ENCODE results near the gene CACNA1C.

The CACNA1C gene

DNA sequence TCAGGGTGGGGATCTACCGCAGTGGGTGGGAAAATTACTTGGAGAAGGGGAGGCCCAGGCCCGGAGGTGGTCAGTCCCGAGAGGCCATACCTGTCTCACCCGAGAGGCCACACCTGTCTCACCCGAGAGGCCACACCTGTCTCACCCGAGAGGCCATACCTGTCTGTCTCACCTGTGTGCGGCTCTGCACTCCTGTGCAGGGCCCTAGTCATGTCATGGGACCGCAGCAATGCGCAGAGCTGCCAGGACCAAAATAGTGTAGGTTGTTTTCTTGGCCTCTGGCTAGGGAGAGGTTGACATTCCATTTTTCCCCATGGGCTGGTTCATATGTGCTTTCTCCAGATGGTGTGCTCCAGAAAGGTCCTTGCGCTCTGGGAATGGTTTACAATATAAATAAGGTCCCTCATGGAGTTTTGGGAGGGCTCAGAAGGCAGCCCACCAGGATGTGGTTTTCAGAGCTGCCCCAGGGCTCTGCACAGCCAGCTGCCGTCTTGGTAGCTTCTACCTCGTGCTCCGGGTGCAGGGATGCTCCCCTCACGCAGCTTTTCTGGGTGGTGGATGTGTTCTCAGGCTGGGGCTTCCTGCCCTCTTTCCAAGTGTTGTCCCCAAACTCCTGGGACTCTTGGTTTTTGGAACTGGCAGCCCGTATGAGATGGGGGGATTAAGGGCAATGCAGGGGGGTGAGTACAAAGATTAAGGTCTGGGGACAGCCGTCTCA, 58.2 kb downstream of the CACNA1C start:
- DNase-seq (ENCODE audit: low read depth): no peak
- TF ChIP-seq MYC (IDR thresholded peaks at IDR 0.05; ENCODE audit: low read depth, low read length): no peak
- no peak for TF ChIP-seq MAX (IDR thresholded peaks at IDR 0.05; ENCODE audit: low read depth, low read length)
- TF ChIP-seq POLR2A (IDR thresholded peaks at IDR 0.05; ENCODE audit: extremely low read depth, insufficient read length): no peak
- TF ChIP-seq, protein P1, sequence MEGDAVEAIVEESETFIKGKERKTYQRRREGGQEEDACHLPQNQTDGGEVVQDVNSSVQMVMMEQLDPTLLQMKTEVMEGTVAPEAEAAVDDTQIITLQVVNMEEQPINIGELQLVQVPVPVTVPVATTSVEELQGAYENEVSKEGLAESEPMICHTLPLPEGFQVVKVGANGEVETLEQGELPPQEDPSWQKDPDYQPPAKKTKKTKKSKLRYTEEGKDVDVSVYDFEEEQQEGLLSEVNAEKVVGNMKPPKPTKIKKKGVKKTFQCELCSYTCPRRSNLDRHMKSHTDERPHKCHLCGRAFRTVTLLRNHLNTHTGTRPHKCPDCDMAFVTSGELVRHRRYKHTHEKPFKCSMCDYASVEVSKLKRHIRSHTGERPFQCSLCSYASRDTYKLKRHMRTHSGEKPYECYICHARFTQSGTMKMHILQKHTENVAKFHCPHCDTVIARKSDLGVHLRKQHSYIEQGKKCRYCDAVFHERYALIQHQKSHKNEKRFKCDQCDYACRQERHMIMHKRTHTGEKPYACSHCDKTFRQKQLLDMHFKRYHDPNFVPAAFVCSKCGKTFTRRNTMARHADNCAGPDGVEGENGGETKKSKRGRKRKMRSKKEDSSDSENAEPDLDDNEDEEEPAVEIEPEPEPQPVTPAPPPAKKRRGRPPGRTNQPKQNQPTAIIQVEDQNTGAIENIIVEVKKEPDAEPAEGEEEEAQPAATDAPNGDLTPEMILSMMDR (IDR thresholded peaks at IDR 0.05; ENCODE audit: low read depth, low read length): no peak

DNA sequence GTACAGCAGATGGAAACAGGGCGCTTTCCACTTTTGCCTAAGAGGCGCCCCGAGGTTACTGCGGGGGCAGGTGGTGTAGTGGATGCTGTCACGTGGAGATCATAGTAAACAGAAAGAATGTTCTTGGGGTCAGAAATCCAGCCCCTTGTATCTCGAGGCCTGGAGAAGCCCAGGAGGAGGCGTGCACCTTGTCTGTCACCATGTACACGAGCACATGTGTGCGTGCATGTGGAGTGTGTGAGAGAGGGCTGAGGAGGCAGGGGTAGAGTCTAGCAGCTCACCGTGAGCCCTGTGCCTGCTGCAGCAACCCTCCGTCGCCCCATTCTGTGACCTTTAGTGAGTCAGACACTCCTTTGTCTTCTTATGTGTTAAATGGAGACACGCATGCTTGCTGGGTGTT, 59.0 kb downstream of the CACNA1C start:
- no peak for TF ChIP-seq MAX (IDR thresholded peaks at IDR 0.05; ENCODE audit: low read depth, low read length)
- no peak for DNase-seq (ENCODE audit: low read depth)
- no peak overlapping the region for H3K4me3 ChIP-seq (ENCODE audit: low read depth, low read length)

More for the DNA sequence above, 58.2 kb downstream of the CACNA1C start:
- no peak overlapping the region for H3K4me3 ChIP-seq (ENCODE audit: low read depth, low read length)

- H3K4me3 ChIP-seq (ENCODE audit: low read depth, low read length): no peak overlapping the region
- no peak for DNase-seq (ENCODE audit: low read depth)
- TF ChIP-seq POLR2A (IDR thresholded peaks at IDR 0.05; ENCODE audit: extremely low read depth, insufficient read length): no peak
- TF ChIP-seq MYC (IDR thresholded peaks at IDR 0.05; ENCODE audit: low read depth, low read length): no peak
- no peak for TF ChIP-seq MAX (IDR thresholded peaks at IDR 0.05; ENCODE audit: low read depth, low read length)
- TF ChIP-seq, protein P1 (IDR thresholded peaks at IDR 0.05; ENCODE audit: low read depth, low read length): no peak
Measured at GRCh38 chr12:2112401-2112800, 59.6 kb downstream of the CACNA1C start.

DNA sequence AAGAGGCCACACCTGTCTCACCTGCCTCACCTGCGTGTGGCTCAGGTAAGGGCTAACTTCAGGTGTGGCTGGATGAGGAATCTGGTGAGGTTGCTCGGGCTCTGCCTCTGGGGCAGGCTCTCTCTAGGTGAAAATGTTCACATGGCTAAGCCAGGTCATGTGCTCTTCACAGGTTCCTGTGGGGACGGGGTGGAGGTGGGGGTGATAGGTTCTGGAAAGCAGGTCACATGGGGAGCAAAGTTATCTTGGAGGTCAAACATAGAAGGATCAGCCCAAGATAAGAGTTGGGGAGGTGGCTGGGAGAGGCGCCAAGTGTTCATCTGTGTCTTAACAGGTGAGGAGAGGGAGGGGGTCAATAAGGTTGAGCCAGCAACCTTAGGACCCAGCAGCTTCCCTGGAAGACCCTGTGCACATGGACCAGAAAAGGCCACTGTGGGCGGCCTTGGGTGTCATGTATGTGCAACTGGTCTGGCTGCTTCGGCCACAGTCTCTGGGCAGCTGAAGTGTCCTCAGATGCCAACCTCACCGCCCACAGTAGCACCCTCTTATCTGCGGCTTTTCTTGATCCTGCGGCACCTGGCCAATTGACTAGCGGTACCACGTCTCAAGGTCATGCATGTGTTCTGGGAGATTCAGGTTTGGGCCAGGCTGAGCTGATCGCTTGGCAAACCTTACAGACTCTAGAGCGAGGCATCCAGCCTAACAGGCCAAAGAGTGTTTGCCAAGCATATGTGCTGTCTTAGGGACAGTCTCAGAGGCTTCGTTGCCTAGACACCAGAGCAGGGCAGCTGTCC, 60.5 kb downstream of the CACNA1C start:
- TF ChIP-seq POLR2A (IDR thresholded peaks at IDR 0.05; ENCODE audit: extremely low read depth, insufficient read length) (no peak), MAX (IDR thresholded peaks at IDR 0.05; ENCODE audit: low read depth, low read length) (no peak), MYC (IDR thresholded peaks at IDR 0.05; ENCODE audit: low read depth, low read length) (no peak)
- TF ChIP-seq, protein P1 (IDR thresholded peaks at IDR 0.05; ENCODE audit: low read depth, low read length): no peak
- H3K4me3 ChIP-seq (ENCODE audit: low read depth, low read length): no peak overlapping the region
- DNase-seq (ENCODE audit: low read depth): no peak

- TF ChIP-seq MYC (IDR thresholded peaks at IDR 0.05; ENCODE audit: low read depth, low read length) (no peak), POLR2A (IDR thresholded peaks at IDR 0.05; ENCODE audit: extremely low read depth, insufficient read length) (no peak), MAX (IDR thresholded peaks at IDR 0.05; ENCODE audit: low read depth, low read length) (no peak)
- TF ChIP-seq, protein P1 (IDR thresholded peaks at IDR 0.05; ENCODE audit: low read depth, low read length): no peak
- no peak overlapping the region for H3K4me3 ChIP-seq (ENCODE audit: low read depth, low read length)
- no peak for DNase-seq (ENCODE audit: low read depth)
Measured at GRCh38 chr12:2114071-2114470, 61.3 kb downstream of the CACNA1C start.
